ENCODE measurements around the gene PCDHGA7. TPM values are rescaled to one million over a fixed set of nuclear protein-coding genes. Genes with fewer than 3 reads are reported as not detected.
"Not testable (repeated sequence)": the region's sequence is repeated elsewhere in the genome, so short reads cannot be mapped to it uniquely, and the experiment has no call there.

Gene PCDHGA7
- total and polyA plus RNA-seq, 3 experiments from 2014 or later = 0.09 TPM; not detected in 2

GRCh38 chr5:141409598-141410306 is 27.2 kb downstream of the PCDHGA7 start:
- CTCF ChIA-PET = no interaction called here
- POLR2A ChIA-PET = no interaction called here
- Histone ChIP-seq H3K27ac (ENCODE audit: low read depth, low read length) (no peak overlapping the region), H3K36me3 (ENCODE audit: insufficient read depth, low read length) (no peaks in the 10 kb centered on the region), H3K4me1 (ENCODE audit: insufficient read depth, low read length) (peaks cover 7% of the 10 kb centered on the region), H3K4me3 (ENCODE audit: low read length) (no peak overlapping the region), H3K27me3 (ENCODE audit: insufficient read depth, low read length, poor library complexity, severe bottlenecking) (peaks cover 54% of the 10 kb centered on the region), H3K9me3 (ENCODE audit: low read length) (no peaks in the 10 kb centered on the region)
- Mint-ChIP-seq H3K4me3 (no peak overlapping the region), H3K27ac (peak overlapping the region in 1 of 8 donors; percentile 83), H3K9me3 (peaks cover 23 to 61% (median 56%) of the 10 kb centered on the region in 5 donors), H3K4me1 (peaks cover 16 to 20% (median 17%) of the 10 kb centered on the region in 3 donors), H3K27me3 (peaks cover 72 to 79% of the 10 kb centered on the region in 2 donors), H3K36me3 (peaks cover 0 to 17% (median 4%) of the 10 kb centered on the region in 3 donors)
- no peak for DNase-seq

GRCh38 chr5:141411575-141411974 is 29.0 kb downstream of the PCDHGA7 start:
- no peak overlapping the region for H3K27ac Mint-ChIP-seq
- no peaks in the 10 kb centered on the region for H3K36me3 ChIP-seq (ENCODE audit: insufficient read depth, low read length)

DNA sequence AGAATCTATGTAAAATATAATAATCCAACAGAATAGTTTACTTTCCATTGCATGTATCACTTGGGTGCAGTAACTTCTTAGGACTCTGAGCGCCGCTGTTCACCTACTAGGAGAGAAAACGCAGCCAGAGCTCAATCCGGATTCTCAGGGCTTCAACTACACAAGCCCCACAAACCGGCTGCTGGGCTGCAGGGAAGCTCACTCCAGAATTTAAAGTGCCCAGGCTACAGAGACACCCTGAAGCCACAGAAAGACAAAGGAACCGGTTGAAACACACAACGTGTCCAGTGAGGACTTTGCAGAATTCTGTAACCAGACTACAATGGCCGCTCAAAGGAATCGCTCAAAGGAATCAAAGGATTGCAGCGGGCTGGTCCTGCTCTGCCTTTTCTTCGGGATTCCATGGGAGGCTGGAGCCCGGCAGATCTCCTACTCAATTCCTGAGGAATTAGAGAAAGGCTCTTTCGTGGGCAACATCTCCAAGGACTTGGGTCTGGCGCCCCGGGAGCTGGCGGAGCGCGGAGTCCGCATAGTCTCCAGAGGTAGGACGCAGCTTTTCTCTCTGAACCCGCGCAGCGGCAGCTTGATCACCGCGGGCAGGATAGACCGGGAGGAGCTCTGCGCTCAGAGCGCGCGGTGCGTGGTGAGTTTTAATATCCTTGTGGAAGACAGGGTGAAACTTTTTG is 30.5 kb downstream of the PCDHGA7 start, which contains the start of gene PCDHGA10:
Gene PCDHGA10 (plus strand): TSS at position 134 of the 686 bp plus-strand sequence. CDS start 189 bp downstream, at position 323.
- Mint-ChIP-seq H3K27ac (peak within 1 kb of the TSS in 2 of 8 donors; percentile 10 to 38), H3K4me1 (peaks cover 20 to 29% (median 21%) of the 10 kb centered on the region in 3 donors), H3K27me3 (peaks cover 63 to 77% of the 10 kb centered on the region in 2 donors), H3K4me3 (peak within 1 kb of the TSS; percentile 77 to 95 (median 84)), H3K36me3 (peaks cover 0 to 19% (median 4%) of the 10 kb centered on the region in 3 donors), H3K9me3 (peaks cover 16 to 57% (median 55%) of the 10 kb centered on the region in 5 donors)
- POLR2A ChIA-PET = no interaction called here
- CTCF ChIA-PET = interaction anchor here (0.7 to 2.1 kb wide), 12 partner anchors 10 to 151 kb away, joined by 3 to 10 read pairs (median 4); partner anchors contain the start of genes PCDHGA9 and TAF7
- Histone ChIP-seq H3K27ac (ENCODE audit: low read depth, low read length) (no peak within 1 kb of the TSS), H3K4me3 (ENCODE audit: low read length) (peak within 1 kb of the TSS; percentile 77), H3K9me3 (ENCODE audit: low read length) (no peaks in the 10 kb centered on the region), H3K4me1 (ENCODE audit: insufficient read depth, low read length) (peaks cover 7% of the 10 kb centered on the region), H3K27me3 (ENCODE audit: insufficient read depth, low read length, poor library complexity, severe bottlenecking) (peaks cover 59% of the 10 kb centered on the region), H3K36me3 (ENCODE audit: insufficient read depth, low read length) (no peaks in the 10 kb centered on the region)
- DNase-seq = peak; percentile 33 to 61 (median 41)

More at GRCh38 chr5:141411575-141411974, 29.0 kb downstream of the PCDHGA7 start:
- ChIA-PET CTCF (no interaction called here), POLR2A (no interaction called here)
- H3K9me3 ChIP-seq (ENCODE audit: low read length) = no peaks in the 10 kb centered on the region
- Mint-ChIP-seq H3K4me1 (peaks cover 17 to 26% (median 18%) of the 10 kb centered on the region in 3 donors), H3K4me3 (no peak overlapping the region), H3K9me3 (peaks cover 16 to 58% (median 55%) of the 10 kb centered on the region in 5 donors), H3K27me3 (peaks cover 67 to 76% of the 10 kb centered on the region in 2 donors), H3K36me3 (peaks cover 0 to 16% (median 4%) of the 10 kb centered on the region in 3 donors)
- peaks cover 7% of the 10 kb centered on the region for H3K4me1 ChIP-seq (ENCODE audit: insufficient read depth, low read length)
- peaks cover 57% of the 10 kb centered on the region for H3K27me3 ChIP-seq (ENCODE audit: insufficient read depth, low read length, poor library complexity, severe bottlenecking)
- no peak overlapping the region for H3K4me3 ChIP-seq (ENCODE audit: low read length)
- H3K27ac ChIP-seq (ENCODE audit: low read depth, low read length) = no peak overlapping the region
- no peak for DNase-seq

DNA sequence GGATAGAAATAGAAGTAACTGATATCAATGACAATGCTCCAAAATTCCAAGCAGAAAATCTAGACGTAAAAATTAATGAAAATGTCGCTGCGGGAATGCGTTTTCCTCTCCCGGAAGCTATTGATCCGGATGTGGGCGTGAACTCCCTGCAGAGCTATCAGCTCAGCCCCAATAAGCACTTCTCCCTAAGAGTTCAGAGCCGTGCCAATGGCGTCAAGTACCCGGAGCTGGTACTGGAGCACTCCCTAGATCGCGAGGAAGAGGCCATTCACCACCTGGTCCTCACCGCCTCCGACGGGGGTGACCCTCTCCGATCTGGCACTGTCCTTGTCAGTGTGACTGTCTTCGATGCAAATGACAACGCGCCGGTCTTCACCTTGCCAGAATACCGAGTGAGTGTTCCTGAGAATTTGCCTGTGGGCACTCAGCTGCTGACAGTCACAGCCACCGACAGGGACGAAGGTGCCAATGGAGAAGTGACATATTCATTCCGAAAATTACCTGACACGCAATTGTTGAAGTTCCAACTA is 31.1 kb downstream of the PCDHGA7 start:
- ChIA-PET POLR2A (no interaction called here), CTCF (interaction anchor here (1.1 to 2.1 kb wide), 8 partner anchors 11 to 150 kb away, joined by 3 to 10 read pairs (median 5); partner anchors contain the start of gene TAF7)
- peak overlapping the region in 2 of 8 donors; percentile 10 to 38 for H3K27ac Mint-ChIP-seq
- Histone ChIP-seq H3K9me3 (ENCODE audit: low read length) (peaks cover 4% of the 10 kb centered on the region), H3K27me3 (ENCODE audit: insufficient read depth, low read length, poor library complexity, severe bottlenecking) (peaks cover 63% of the 10 kb centered on the region), H3K36me3 (ENCODE audit: insufficient read depth, low read length) (no peaks in the 10 kb centered on the region), H3K4me3 (ENCODE audit: low read length) (peak overlapping the region; percentile 77), H3K27ac (ENCODE audit: low read depth, low read length) (no peak overlapping the region), H3K4me1 (ENCODE audit: insufficient read depth, low read length) (peaks cover 7% of the 10 kb centered on the region)
- H3K9me3 Mint-ChIP-seq = peaks cover 19 to 57% (median 56%) of the 10 kb centered on the region in 5 donors
- H3K27me3 Mint-ChIP-seq = peaks cover 65 to 78% of the 10 kb centered on the region in 2 donors
- DNase-seq = no peak
- H3K36me3 Mint-ChIP-seq = peaks cover 0 to 20% (median 4%) of the 10 kb centered on the region in 3 donors
- H3K4me1 Mint-ChIP-seq = peaks cover 20 to 32% (median 21%) of the 10 kb centered on the region in 3 donors
- H3K4me3 Mint-ChIP-seq = peak overlapping the region; percentile 77 to 95 (median 84)

DNA sequence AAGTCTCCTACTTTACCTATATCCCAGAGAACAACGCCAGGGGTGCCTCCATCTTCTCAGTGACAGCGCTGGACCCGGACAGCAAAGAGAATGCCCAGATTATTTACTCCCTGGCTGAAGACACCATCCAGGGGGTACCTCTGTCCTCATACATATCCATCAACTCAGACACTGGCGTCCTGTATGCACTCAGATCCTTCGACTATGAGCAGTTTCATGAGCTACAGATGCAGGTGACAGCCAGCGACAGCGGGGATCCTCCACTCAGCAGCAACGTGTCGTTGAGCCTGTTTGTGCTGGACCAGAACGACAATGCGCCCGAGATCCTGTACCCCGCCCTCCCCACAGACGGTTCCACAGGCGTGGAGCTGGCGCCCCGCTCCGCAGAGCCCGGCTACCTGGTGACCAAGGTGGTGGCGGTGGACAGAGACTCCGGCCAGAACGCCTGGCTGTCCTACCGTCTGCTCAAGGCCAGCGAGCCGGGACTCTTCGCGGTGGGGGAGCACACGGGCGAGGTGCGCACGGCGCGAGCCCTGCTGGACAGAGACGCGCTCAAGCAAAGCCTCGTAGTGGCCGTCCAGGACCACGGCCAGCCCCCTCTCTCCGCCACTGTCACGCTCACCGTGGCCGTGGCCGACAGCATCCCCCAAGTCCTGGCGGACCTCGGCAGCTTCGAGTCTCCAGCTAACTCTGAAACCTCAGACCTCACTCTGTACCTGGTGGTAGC is 32.2 kb downstream of the PCDHGA7 start:
- peaks cover 62% of the 10 kb centered on the region for H3K27me3 ChIP-seq (ENCODE audit: insufficient read depth, low read length, poor library complexity, severe bottlenecking)
- Mint-ChIP-seq H3K27me3 (peaks cover 60 to 75% of the 10 kb centered on the region in 2 donors), H3K27ac (peak overlapping the region in 1 of 8 donors; percentile 50), H3K36me3 (peaks cover 0 to 18% (median 5%) of the 10 kb centered on the region in 3 donors), H3K4me1 (peaks cover 20 to 35% (median 21%) of the 10 kb centered on the region in 3 donors), H3K4me3 (peak overlapping the region; percentile 6 to 68 (median 43)), H3K9me3 (peaks cover 16 to 54% (median 53%) of the 10 kb centered on the region in 5 donors)
- H3K4me3 ChIP-seq (ENCODE audit: low read length); DNase-seq; H3K9me3 ChIP-seq (ENCODE audit: low read length); H3K27ac ChIP-seq (ENCODE audit: low read depth, low read length); POLR2A ChIA-PET; H3K36me3 ChIP-seq (ENCODE audit: insufficient read depth, low read length); H3K4me1 ChIP-seq (ENCODE audit: insufficient read depth, low read length): not testable (repeated sequence)
- CTCF ChIA-PET = interaction anchor here (1.4 to 2.1 kb wide), 3 partner anchors 94 to 143 kb away, joined by 3 to 8 read pairs (median 6); partner anchors contain the start of gene TAF7

- Mint-ChIP-seq H3K36me3 (peaks cover 0 to 22% (median 5%) of the 10 kb centered on the region in 3 donors), H3K27me3 (peaks cover 62 to 77% of the 10 kb centered on the region in 2 donors), H3K4me3 (peak overlapping the region in 5 of 7 donors; percentile 6 to 41 (median 29)), H3K4me1 (peaks cover 20 to 35% (median 21%) of the 10 kb centered on the region in 3 donors), H3K9me3 (peaks cover 14 to 56% (median 54%) of the 10 kb centered on the region in 5 donors)
- H3K36me3 ChIP-seq (ENCODE audit: insufficient read depth, low read length); H3K9me3 ChIP-seq (ENCODE audit: low read length); CTCF ChIA-PET; POLR2A ChIA-PET; H3K4me3 ChIP-seq (ENCODE audit: low read length); DNase-seq; H3K27ac Mint-ChIP-seq; H3K4me1 ChIP-seq (ENCODE audit: insufficient read depth, low read length); H3K27ac ChIP-seq (ENCODE audit: low read depth, low read length): not testable (repeated sequence)
- H3K27me3 ChIP-seq (ENCODE audit: insufficient read depth, low read length, poor library complexity, severe bottlenecking) = peaks cover 64% of the 10 kb centered on the region
Observed at GRCh38 chr5:141415275-141415618, 32.7 kb downstream of the PCDHGA7 start.

DNA sequence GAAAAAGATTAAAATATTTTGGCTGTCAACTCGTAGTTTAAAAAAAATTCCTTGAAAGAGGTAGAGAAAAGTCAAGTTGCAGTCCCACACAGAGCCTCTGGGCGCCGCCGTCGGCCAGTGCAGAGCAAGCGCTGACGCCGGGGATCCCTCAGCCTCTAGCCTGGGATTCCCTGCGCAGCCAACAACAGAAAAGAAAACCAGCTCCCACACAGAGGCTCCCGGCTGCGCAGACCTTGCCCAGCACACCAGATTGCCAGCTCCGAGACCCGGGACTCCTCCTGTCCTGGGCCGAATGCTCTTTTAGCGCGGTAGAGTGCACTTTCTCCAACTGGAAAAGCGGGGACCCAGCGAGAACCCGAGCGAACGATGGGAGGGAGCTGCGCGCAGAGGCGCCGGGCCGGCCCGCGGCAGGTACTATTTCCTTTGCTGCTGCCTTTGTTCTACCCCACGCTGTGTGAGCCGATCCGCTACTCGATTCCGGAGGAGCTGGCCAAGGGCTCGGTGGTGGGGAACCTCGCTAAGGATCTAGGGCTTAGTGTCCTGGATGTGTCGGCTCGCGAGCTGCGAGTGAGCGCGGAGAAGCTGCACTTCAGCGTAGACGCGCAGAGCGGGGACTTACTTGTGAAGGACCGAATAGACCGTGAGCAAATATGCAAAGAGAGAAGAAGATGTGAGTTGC is 35.1 kb downstream of the PCDHGA7 start, which contains the start of gene PCDHGB7:
Gene PCDHGB7 (plus strand): TSS at position 184 of the 679 bp plus-strand sequence. CDS start 183 bp downstream, at position 367.
- DNase-seq = peak in 2 of 5 donors; percentile 16 to 32
- Mint-ChIP-seq H3K36me3 (peaks cover 0 to 22% (median 5%) of the 10 kb centered on the region in 3 donors), H3K27me3 (peaks cover 72 to 84% of the 10 kb centered on the region in 2 donors), H3K4me1 (peaks cover 24 to 43% (median 27%) of the 10 kb centered on the region in 3 donors), H3K9me3 (peaks cover 18 to 69% (median 66%) of the 10 kb centered on the region in 5 donors), H3K4me3 (peak within 1 kb of the TSS; percentile 56 to 81 (median 68)), H3K27ac (peak within 1 kb of the TSS in 3 of 8 donors; percentile 30 to 69 (median 36))
- H3K36me3 ChIP-seq (ENCODE audit: insufficient read depth, low read length); H3K4me3 ChIP-seq (ENCODE audit: low read length); POLR2A ChIA-PET; H3K4me1 ChIP-seq (ENCODE audit: insufficient read depth, low read length); H3K27ac ChIP-seq (ENCODE audit: low read depth, low read length): not testable (repeated sequence)
- peaks cover 13% of the 10 kb centered on the region for H3K9me3 ChIP-seq (ENCODE audit: low read length)
- H3K27me3 ChIP-seq (ENCODE audit: insufficient read depth, low read length, poor library complexity, severe bottlenecking) = peaks cover 71% of the 10 kb centered on the region
- CTCF ChIA-PET = interaction anchor here (1.1 to 1.4 kb wide), 2 partner anchors 10 to 146 kb away, joined by 3 to 4 read pairs; partner anchors contain the start of gene PCDHGB6

Measured in CD8-positive, alpha-beta memory T cell (primary cell).